ENCODE measurements around the gene TMCC1.

- TF ChIP-seq GATA2 (IDR thresholded peaks at IDR 0.05; ENCODE audit: low read depth, low read length) (no peak), GATA3 (IDR thresholded peaks at IDR 0.05; ENCODE audit: low read depth, low read length) (no peak)
These were observed 55.4 kb downstream of the TMCC1 start for GRCh38 chr3:129838086-129838485.

Measured in SH-SY5Y (cell line).